Glutamatergic neuron (in vitro differentiated cells): ENCODE data around the gene MKI67. TPM values are rescaled to one million over a fixed set of nuclear protein-coding genes. Genes with fewer than 3 reads are reported as not detected.

Experiments
- DNase-seq: peaks from one replicate; pipeline ENCODE4 v3.0.0; 2022
- H3K27ac Mint-ChIP-seq: one replicate; pipeline ENCODE4 v1.8.0; 2020; ENCODE audit warnings: mild to moderate bottlenecking, mixed read lengths, inconsistent platforms; ENCODE audit not compliant: unreplicated experiment
- H3K27me3 Mint-ChIP-seq: one replicate; pipeline ENCODE4 v1.8.0; 2020; ENCODE audit warnings: mild to moderate bottlenecking, moderate library complexity, mixed read lengths, inconsistent platforms; ENCODE audit not compliant: unreplicated experiment
- H3K36me3 Mint-ChIP-seq: one replicate; pipeline ENCODE4 v1.8.0; 2020; ENCODE audit warnings: mild to moderate bottlenecking, mixed read lengths, inconsistent platforms; ENCODE audit not compliant: unreplicated experiment
- H3K4me1 Mint-ChIP-seq: one replicate; pipeline ENCODE4 v1.8.0; 2020; ENCODE audit warnings: mild to moderate bottlenecking, low read depth, mixed read lengths, inconsistent platforms; ENCODE audit not compliant: unreplicated experiment
- H3K4me3 Mint-ChIP-seq: one replicate; pipeline ENCODE4 v1.8.0; 2020; ENCODE audit warnings: mild to moderate bottlenecking, mixed read lengths, inconsistent platforms; ENCODE audit not compliant: unreplicated experiment
- H3K9me3 Mint-ChIP-seq: one replicate; pipeline ENCODE4 v1.8.0; 2020; ENCODE audit warnings: mild to moderate bottlenecking, moderate library complexity, mixed read lengths, inconsistent platforms; ENCODE audit not compliant: unreplicated experiment
- total RNA-seq: library from RNA; stranded (reverse); fragmentation: NEBNext Ultra II Directional; extraction: Animal tissue kit (Norgen Biotek cat#: 25700); gene quantifications from one replicate; pipeline ENCODE4 v1.2.1, GENCODE V29; 2021; ENCODE audit not compliant: unreplicated experiment
- TF ChIP-seq, protein P1 (sequence below): fragments of 200-600 bp; sonication (generic); IDR thresholded peaks from one replicate; pipeline ENCODE4 v1.5.0; 2021; ENCODE audit not compliant: partially characterized antibody, unreplicated experiment

MKI67 gene
- total RNA-seq, 1 donor from 2014 or later = 14.7 TPM

DNA sequence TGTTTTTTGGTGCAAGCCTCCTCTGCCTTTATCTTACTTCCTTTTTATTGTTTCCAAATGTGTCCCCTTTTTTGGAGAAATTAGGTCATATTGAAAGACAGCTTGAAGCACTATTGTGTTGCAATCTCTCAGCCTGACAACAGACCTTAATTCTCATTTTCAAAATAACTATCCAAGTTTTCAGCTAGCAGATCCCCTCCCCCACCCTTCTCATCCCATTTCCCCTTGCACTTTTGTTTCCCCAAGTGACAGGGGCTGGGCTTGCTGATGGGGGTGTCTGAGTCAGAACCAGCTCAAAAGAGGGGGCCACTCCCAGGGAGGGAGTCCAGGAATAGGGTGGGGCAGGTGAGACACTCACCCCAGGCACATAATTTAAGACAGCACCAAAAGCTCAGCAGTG, 75.3 kb downstream of the MKI67 start:
- Mint-ChIP-seq H3K4me1 (no peaks in the 10 kb centered on the region), H3K27ac (no peak overlapping the region), H3K27me3 (peaks cover 8% of the 10 kb centered on the region), H3K4me3 (no peak overlapping the region), H3K36me3 (no peaks in the 10 kb centered on the region), H3K9me3 (no peaks in the 10 kb centered on the region)
- TF ChIP-seq, protein P1, sequence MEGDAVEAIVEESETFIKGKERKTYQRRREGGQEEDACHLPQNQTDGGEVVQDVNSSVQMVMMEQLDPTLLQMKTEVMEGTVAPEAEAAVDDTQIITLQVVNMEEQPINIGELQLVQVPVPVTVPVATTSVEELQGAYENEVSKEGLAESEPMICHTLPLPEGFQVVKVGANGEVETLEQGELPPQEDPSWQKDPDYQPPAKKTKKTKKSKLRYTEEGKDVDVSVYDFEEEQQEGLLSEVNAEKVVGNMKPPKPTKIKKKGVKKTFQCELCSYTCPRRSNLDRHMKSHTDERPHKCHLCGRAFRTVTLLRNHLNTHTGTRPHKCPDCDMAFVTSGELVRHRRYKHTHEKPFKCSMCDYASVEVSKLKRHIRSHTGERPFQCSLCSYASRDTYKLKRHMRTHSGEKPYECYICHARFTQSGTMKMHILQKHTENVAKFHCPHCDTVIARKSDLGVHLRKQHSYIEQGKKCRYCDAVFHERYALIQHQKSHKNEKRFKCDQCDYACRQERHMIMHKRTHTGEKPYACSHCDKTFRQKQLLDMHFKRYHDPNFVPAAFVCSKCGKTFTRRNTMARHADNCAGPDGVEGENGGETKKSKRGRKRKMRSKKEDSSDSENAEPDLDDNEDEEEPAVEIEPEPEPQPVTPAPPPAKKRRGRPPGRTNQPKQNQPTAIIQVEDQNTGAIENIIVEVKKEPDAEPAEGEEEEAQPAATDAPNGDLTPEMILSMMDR = no peak
- DNase-seq = no peak

DNA sequence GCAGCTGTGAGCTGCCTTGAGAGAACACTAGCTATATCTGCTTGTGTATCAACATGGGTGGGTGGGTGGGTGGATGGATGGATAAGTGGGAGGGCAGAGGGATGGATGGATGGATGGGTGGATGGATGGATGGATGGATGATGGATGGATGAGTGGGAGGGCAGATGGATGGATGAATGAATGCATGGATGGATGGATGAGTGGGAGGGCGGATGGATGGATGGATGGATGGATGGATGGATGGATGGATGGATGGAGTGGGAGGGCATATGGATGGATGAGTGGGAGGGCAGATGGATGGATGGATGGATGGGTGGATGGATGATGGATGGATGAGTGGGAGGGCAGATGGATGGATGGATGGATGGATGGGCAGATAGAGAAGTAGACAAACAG, 76.1 kb downstream of the MKI67 start:
- Mint-ChIP-seq H3K9me3 (no peaks in the 10 kb centered on the region), H3K36me3 (no peaks in the 10 kb centered on the region), H3K27me3 (peaks cover 2% of the 10 kb centered on the region), H3K27ac (no peak overlapping the region), H3K4me3 (no peak overlapping the region), H3K4me1 (no peaks in the 10 kb centered on the region)
- DNase-seq = no peak
- TF ChIP-seq, protein P1 = no peak

DNA sequence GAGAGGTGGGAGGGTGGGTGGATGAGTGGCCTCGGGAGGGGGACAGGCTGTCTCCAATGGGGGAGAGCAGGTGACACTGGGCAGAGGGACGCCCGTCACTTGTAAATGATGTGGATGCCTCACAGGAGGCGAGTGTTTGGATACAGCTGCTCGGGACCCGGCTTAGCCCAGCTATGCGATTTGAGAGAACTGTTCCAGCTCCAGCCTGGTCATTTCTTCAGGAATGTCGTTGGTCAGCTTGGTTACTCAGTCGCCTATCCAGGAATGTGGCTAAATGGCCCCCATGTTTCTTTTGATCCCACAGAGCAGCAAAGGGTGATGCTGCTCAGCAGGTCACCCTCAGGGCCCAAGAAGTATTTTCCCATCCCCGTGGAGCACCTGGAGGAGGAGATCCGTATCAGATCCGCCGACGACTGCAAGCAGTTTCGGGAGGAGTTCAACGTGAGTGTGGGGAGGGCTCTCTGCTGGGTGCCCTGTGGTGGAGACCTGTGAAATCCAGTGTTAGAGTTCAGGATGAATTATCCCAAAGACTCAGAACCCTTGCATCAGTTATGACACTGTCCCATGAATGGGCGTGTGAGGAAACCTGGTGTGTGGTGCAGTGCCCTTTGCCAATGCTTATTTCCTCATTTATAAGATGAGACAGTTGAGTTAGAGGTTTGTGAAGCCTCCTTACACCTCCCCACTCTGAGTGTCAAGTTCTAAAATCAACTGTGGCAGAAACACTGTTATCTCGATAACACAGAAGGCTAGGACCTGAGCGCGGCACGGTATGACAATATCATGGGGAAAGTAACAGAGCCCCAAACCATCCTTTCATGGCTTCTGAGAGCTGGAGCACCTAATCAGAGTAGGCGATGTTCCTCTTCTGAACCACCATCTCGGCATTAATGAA, 76.8 kb downstream of the MKI67 start:
- no peaks in the 10 kb centered on the region for H3K36me3 Mint-ChIP-seq
- DNase-seq = no peak
- H3K27me3 Mint-ChIP-seq = peaks cover 2% of the 10 kb centered on the region
- H3K4me1 Mint-ChIP-seq = no peaks in the 10 kb centered on the region
- no peak overlapping the region for H3K4me3 Mint-ChIP-seq
- H3K27ac Mint-ChIP-seq = no peak overlapping the region
- no peaks in the 10 kb centered on the region for H3K9me3 Mint-ChIP-seq
- TF ChIP-seq, protein P1 = no peak

DNA sequence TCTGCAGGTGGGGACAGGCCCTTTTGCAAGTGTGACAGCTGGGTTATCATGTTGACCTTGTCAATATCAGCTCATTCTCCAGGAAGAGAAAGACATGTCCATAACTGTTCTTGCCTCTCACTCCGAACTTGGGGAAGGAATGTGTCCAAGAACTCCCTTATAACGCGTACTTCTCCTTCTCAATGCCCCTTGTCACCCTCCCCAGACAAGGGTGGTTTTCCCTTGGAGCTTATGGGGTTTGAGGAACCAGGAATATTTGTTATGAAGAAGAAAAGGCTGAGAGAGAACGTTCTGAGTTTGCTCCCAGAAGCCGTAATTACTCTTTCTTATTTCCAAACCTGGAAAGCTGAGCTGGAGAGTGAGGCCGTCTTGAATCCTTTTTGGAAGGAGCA, 77.4 kb downstream of the MKI67 start:
- no peaks in the 10 kb centered on the region for H3K36me3 Mint-ChIP-seq
- H3K27me3 Mint-ChIP-seq = peaks cover 2% of the 10 kb centered on the region
- no peak for DNase-seq
- H3K4me1 Mint-ChIP-seq = no peaks in the 10 kb centered on the region
- no peak overlapping the region for H3K4me3 Mint-ChIP-seq
- no peak overlapping the region for H3K27ac Mint-ChIP-seq
- TF ChIP-seq, protein P1 = no peak
- H3K9me3 Mint-ChIP-seq = no peaks in the 10 kb centered on the region
